ENCODE results near the gene MMAB.

DNA sequence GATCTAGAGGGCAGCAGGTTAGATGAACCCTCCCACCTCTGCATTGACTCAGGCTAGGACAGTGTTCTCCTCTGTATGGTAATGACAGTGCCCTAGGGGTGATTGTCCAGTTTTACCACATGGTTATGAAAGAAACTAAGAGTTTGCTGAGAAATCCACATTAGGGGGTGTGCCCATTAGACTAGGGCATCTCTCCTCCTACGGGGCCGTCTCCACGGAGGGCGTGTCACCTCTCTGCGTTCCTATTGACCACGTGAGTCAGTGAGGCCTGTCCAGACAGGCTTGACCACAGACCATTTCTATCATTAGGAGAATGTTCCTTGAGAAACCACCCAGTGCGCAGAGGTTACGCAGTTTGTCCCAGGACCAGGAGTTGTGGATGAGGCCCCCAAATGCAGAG is 8.6 kb upstream of the MMAB start:
- TF ChIP-seq, protein P1, sequence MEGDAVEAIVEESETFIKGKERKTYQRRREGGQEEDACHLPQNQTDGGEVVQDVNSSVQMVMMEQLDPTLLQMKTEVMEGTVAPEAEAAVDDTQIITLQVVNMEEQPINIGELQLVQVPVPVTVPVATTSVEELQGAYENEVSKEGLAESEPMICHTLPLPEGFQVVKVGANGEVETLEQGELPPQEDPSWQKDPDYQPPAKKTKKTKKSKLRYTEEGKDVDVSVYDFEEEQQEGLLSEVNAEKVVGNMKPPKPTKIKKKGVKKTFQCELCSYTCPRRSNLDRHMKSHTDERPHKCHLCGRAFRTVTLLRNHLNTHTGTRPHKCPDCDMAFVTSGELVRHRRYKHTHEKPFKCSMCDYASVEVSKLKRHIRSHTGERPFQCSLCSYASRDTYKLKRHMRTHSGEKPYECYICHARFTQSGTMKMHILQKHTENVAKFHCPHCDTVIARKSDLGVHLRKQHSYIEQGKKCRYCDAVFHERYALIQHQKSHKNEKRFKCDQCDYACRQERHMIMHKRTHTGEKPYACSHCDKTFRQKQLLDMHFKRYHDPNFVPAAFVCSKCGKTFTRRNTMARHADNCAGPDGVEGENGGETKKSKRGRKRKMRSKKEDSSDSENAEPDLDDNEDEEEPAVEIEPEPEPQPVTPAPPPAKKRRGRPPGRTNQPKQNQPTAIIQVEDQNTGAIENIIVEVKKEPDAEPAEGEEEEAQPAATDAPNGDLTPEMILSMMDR (IDR thresholded peaks at IDR 0.05) = no peak
- TF ChIP-seq EZH2 (IDR thresholded peaks at IDR 0.05) = no peak
